Stimulated activated CD4-positive, alpha-beta T cell treated with anti-CD3 and anti-CD28 coated beads, Interleukin-4, amount 100 ng/mL, for 1 hour (primary cell): ENCODE data around the gene HBD.

Experiments used
- DNase-seq: peaks from one replicate; pipeline ENCODE4 v3.0.0-alpha.2; 2020

Gene HBD

DNA sequence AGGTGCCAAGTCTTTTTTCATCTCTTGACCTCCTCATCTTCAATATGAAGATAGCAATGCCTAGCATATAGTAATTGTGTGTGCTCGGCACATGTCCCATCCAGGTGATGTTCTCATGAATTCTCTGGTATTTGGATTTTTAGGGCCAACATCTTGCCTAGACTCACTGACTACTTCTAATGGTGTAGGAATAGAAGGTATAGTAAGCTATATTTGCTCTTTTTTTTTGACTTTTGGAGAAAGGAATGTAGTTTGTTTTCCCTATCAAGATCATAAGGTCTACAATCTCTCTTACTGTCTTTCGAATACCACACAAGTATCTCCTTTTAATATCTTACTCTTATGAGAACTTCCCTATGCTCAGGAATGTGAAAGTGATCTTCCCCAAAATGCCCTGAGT lies 3.2 kb downstream of the HBD start:
- no peak for DNase-seq

DNA sequence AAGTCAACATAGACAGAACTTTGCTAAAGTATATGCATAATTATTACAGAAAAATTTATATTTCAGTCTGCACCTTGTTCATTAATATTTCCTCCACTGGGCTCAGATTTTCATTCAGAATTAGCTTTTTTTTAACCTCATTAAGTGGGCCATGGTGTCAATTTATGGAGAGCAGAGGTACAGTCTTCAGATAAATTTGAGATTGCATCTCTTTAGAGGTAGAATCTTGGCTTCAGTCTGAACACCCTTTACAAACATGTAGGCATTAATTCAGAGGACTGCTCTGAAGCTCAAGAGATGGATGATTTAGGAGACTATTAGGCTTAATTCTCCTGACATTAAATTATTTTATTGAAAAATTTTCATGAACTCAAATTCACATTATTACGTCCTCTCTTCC lies 4.0 kb downstream of the HBD start:
- no peak for DNase-seq

DNA sequence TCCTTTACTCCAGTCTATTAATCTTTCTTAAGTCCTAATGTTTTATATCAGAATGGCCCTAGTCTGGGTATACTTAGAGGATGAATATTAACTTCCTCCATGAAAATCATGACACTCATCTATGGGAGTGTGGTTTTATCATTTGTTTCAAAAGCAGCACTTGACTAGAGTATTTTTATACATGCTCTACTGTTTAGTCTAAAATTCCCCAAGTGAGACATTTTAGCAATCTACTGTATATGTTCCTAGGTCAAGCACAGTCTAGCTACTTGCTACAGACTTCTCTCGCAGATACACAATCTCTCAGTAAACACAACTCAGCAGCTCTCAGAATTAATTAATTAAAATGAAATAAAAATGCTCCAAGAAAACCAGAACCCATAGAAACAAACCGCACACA lies 4.5 kb downstream of the HBD start:
- no peak for DNase-seq

DNA sequence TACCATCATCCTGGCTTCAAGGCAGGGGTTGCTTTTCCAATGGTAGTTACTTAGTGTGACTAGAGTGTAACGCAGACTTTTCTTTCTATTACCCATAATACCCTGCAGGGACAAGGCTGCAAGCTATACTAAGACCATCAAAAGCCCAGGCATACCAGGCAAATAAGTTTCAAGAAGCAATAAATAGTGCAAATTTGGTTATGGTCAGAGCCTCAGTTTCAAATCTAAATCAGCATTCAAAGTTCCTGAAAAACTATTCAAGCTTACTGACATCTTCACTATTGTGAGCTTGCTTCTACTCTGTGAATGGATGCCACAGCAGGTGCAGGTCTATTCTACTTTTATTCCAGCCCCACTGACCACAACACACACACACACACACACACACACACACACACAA lies 4.9 kb downstream of the HBD start:
- no peak for DNase-seq

DNA sequence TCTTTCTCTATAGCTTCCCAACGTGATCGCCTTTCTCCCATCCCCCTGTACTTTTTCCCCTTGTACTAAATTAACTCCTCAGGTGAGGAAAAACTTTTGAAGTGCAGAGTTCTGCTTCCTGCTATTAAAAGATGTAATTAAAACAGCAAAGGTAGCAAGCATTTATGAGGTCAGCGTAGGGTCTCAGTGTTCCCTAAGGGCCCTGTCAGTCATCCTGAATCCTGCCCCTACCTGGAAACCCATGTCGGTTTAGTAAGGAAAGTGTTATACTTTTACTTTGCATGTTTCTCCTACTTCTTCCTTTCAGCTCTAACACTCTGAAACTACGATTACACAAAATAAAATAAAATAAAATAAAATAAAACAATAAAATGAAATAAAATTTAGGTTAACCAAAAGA lies 6.2 kb downstream of the HBD start:
- no peak for DNase-seq

DNA sequence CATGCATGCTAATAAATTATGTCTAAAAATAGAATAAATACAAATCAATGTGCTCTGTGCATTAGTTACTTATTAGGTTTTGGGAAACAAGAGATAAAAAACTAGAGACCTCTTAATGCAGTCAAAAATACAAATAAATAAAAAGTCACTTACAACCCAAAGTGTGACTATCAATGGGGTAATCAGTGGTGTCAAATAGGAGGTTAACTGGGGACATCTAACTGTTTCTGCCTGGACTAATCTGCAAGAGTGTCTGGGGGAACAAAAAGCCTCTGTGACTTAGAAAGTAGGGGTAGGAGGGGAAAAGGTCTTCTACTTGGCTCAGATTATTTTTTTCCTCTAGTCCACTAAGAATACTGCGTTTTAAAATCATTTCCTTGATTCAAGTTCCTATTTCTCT lies 6.6 kb downstream of the HBD start:
- DNase-seq: no peak

DNA sequence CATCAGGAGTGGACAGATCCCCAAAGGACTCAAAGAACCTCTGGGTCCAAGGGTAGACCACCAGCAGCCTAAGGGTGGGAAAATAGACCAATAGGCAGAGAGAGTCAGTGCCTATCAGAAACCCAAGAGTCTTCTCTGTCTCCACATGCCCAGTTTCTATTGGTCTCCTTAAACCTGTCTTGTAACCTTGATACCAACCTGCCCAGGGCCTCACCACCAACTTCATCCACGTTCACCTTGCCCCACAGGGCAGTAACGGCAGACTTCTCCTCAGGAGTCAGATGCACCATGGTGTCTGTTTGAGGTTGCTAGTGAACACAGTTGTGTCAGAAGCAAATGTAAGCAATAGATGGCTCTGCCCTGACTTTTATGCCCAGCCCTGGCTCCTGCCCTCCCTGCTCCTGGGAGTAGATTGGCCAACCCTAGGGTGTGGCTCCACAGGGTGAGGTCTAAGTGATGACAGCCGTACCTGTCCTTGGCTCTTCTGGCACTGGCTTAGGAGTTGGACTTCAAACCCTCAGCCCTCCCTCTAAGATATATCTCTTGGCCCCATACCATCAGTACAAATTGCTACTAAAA lies 7.5 kb downstream of the HBD start, which contains the start of gene HBB:
Gene HBB, minus strand, starts transcription at position 340 of the 579 bp plus-strand sequence. Its CDS starts 50 bp downstream, at position 290.
- no peak for DNase-seq

DNA sequence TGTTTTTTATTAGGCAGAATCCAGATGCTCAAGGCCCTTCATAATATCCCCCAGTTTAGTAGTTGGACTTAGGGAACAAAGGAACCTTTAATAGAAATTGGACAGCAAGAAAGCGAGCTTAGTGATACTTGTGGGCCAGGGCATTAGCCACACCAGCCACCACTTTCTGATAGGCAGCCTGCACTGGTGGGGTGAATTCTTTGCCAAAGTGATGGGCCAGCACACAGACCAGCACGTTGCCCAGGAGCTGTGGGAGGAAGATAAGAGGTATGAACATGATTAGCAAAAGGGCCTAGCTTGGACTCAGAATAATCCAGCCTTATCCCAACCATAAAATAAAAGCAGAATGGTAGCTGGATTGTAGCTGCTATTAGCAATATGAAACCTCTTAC lies 8.8 kb downstream of the HBD start:
- DNase-seq: no peak

DNA sequence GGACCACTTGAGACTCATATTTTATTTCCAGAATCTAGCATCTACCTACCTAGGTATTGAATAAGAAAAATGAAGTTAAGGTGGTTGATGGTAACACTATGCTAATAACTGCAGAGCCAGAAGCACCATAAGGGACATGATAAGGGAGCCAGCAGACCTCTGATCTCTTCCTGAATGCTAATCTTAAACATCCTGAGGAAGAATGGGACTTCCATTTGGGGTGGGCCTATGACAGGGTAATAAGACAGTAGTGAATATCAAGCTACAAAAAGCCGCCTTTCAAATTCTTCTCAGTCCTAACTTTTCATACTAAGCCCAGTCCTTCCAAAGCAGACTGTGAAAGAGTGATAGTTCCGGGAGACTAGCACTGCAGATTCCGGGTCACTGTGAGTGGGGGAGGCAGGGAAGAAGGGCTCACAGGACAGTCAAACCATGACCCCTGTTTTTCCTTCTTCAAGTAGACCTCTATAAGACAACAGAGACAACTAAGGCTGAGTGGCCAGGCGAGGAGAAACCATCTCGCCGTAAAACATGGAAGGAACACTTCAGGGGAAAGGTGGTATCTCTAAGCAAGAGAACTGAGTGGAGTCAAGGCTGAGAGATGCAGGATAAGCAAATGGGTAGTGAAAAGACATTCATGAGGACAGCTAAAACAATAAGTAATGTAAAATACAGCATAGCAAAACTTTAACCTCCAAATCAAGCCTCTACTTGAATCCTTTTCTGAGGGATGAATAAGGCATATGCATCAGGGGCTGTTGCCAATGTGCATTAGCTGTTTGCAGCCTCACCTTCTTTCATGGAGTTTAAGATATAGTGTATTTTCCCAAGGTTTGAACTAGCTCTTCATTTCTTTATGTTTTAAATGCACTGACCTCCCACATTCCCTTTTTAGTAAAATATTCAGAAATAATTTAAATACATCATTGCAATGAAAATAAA lies 9.5 kb downstream of the HBD start:
- DNase-seq: no peak

DNA sequence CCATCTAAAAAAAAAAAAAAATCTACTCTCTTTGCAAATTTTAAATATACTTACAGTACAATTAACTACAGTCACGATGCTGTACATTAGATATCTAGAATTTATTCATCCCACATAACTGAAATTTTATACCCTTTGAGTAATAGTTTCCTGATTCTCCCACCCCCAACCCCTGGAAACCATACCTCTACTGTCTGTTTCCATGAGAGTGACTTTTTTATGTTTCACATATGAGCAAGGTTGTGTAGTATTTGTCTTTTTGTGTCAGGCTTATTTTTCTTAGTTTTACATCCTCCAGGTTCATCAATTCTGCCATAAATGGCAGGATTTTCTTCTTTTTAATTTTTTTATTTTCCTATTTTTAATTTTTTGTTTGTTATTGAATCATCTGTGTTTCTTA lies 10.6 kb downstream of the HBD start:
- no peak for DNase-seq

DNA sequence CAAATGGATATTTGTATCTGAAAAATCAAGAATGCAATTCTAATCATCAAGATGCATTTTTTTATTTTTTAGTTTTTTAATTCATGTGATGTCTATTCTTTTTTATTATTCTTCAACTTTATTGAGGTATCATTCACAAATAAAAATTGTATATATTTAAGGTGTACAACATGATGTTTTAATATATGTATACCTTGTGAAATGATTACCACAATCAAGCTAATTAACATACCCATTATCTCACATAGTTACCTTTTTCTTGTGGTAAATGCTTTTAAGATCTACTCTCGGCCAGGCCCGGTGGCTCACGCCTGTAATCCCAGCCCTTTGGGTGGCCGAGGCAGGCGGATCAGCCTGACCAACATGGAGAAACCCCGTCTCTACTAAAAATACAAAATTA lies 11.1 kb downstream of the HBD start:
- no peak for DNase-seq

DNA sequence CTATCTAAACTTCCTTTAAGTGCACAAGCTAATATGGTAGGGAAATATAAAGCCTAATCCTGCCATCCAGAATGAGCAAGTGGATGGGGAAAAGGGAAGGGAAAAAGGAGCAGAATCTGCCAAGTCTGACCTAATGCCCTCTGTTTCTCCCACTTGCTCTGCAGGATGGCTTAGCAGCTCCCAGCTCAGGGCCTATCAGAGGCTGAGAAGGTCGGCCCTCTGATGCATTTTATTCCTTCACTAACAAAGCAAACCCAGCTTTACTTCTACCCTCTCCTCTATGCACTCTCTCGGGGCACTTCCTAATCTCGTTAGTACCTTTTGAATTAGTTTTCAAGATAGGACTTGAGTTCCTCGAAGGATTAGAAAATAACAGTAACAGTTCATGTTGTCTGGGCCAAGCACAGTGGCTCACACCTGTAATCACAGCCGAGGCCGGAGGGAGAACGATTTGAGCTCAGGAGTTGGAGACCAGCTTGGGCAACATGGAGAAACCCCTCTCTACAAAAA lies 23.9 kb downstream of the HBD start:
- no peak for DNase-seq

DNA sequence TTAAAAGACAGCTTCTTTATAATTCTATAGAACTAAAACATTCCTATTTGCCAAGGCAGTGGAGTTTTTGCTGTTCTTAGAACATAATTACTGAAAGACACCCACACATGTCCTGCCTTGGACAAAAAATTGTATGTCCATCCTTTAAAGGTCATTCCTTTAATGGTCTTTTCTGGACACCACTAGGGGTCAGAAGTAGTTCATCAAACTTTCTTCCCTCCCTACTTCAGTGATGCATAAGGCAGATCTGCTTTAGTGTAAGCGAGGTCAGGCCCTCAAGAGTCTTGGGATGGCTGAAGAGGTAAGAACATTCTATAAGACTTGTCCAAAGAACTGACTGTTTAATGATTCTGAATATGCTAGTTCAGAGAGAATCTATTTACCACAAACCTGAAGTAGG lies 29.5 kb downstream of the HBD start:
- DNase-seq: no peak

DNA sequence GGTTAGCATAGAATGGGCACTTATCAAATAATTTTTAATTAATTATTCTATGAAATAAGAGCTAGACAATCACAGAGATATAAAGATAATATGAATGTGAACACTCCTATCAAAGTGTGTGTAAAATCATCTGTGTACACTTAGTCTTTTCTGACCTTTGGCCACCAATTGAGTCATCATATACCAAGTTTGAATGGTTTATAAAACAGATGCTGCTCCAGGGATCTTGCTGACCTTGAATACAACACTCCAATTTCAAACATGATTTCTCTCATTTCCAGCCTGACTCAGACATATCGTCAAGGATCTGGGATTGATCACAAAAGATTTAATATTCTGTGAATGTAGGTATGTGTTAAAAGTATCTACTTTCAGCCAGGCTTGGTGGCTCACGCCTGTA lies 30.9 kb downstream of the HBD start:
- no peak for DNase-seq

DNA sequence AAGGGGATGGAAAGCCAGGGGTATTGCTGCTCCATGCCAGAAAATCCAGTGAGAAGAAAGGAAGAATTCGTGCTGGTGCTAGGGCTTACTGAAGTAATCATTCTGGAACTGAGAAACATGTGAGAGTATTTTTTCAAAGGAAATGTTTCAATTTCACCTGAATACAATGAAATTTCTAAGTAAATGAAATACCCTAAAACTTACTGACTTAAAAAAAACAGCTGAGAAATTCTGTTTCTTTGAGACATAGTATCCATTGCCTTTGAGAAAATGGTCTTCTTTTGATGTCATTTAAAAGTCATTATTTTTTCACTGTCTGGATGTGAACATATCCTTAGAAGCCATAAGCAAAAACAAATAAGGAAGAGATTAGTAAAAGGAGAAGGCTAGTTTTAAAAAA lies 33.7 kb downstream of the HBD start, which contains the start of gene OR51V1:
Gene OR51V1, minus strand, starts transcription at position 101 of the 400 bp plus-strand sequence. Its CDS starts 0 bp downstream, at position 101.
- no peak for DNase-seq

DNA sequence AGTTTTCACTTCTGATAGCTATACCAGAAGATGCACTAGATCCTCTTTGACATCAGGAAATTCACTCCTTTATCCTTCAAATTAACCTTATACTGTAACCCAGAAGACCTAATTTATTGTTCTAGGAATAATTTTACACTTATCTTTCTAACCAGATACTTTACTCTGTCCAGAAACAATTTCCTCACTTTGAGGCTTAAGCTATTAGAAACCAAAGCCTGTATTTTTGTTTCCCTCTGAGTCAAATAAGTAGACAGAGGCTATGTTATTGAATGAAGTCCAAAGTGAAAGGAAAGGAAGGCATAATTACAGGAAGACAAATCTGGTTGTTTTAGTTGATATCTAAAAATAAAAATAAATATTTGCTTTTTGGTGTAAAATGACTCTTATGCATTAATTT lies 36.0 kb downstream of the HBD start:
- no peak for DNase-seq

DNA sequence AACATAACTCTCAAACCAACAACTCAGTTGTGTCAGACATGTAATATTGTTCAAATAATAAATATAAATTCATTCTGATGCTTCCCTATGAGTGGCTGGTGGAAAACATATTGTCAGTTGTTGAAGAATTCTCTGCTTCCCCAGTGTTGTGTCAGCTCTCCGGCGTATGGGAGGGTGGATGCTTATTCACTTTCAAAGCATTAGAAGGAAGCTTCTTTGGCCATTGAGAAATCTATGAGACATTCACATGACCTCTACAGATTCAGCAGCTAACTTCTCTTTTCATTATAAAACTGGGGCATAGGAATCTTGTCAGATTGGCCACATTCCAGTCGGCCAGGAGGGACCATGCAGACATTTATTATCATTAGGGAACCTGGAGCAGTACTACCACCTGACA lies 36.7 kb downstream of the HBD start:
- no peak for DNase-seq

DNA sequence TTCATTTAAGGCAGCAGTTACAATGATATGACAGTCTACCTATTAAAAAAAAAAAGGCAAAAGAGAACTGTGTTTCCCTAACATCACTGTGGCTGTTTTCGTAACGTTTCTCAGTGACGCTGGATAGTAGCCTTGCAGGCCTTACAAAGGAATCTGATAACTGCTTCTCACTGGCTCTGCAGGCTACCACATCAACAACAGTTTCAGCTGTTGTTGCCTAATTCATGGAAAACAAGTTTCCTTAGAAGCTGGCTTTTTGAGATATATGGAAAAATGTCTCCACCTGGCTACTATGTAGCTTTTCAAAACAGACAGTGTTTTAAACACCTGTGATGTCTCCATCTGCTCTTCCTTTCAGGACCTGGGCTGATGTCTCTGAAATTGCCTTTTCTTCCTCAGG lies 37.6 kb downstream of the HBD start:
- DNase-seq: no peak

DNA sequence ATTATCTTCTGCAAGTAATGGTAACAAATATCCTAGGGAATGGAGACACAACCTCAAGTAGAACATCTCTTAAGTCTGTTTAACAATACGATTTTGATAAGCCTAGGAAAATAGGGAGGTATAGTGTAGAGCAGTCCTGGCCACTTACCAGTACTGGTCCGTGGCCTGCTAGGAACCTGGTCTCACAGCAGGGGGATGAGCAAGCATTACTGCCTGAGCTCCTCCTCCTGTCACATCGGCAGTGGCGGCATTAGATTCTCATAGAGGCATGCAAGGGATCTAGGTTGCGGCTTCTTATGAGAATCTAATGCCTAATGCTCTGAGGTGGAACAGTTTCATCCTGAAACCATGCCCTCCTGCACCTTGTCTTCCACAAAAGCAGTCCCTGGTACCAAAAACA lies 38.2 kb downstream of the HBD start:
- DNase-seq: no peak

DNA sequence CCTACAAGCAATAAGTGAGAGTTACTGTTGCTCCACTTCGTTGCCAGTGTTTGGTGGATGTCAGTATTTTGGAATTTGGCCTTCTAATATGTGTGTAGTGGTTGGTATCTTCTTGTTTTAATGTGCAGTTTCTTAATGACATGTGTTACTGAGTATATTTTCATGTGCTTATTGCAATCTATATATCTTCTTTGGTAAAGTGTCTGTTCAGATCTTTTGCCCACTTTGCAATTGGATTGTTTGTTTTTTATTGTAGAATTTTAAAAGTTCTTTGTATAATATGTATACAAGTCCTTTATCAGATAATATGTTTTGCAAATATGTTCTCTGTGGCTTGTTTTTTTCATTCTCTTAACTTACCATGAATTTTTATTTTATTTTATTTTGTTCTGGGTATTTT lies 41.5 kb downstream of the HBD start:
- DNase-seq: no peak

DNA sequence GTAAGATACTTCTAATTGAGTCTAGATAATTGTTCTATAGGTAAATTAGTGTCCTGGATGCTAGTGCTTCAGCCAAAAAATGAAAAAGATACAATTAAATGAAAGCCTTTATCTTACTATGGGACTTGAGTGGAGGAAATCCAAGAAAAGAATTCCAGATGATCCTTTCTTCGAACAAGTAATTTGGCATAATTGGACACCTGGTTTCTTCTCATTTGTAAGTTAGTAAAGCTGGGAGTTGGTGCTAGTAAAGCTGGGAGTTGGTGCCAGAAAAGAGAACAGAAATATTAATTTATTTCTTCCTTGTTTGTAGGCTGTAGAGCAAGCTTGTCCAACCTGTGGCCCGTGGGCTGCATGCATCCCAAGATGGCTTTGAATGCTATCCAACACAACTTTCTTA lies 46.1 kb downstream of the HBD start:
- no peak for DNase-seq
